WERI-Rb-1 (cell line): ENCODE data around the gene FSHR.
A peak's percentile ranks its signal among the peaks of the same experiment; 100 is the strongest.

Experiments used
- DNase-seq: peaks from one replicate; pipeline ENCODE4 v3.0.0-alpha.2; 2020
- H3K27ac ChIP-seq: fragments of 250-450 bp; sonication (Bioruptor Pico); 2 replicates; pipeline ENCODE4 v1.5.1; 2020; ENCODE audit warnings: mild to moderate bottlenecking, moderate library complexity
- H3K27me3 ChIP-seq: fragments of 250-450 bp; sonication (Bioruptor Pico); 2 replicates; pipeline ENCODE4 v1.5.1; 2021; ENCODE audit warnings: mild to moderate bottlenecking, low read depth, moderate library complexity; ENCODE audit not compliant: insufficient read depth, severe bottlenecking
- H3K36me3 ChIP-seq: fragments of 250-450 bp; sonication (Bioruptor Pico); 2 replicates; pipeline ENCODE4 v1.5.1; 2020; ENCODE audit warnings: mild to moderate bottlenecking, moderate library complexity
- H3K4me3 ChIP-seq: 2 replicates; pipeline ENCODE4 v1.5.1; 2011; ENCODE audit warnings: low read depth, mild to moderate bottlenecking, control low read depth, low read length
- H3K9me3 ChIP-seq: fragments of 250-450 bp; sonication (Bioruptor Pico); 2 replicates; pipeline ENCODE4 v1.5.1; 2021; ENCODE audit warnings: mild to moderate bottlenecking, moderate library complexity; ENCODE audit not compliant: severe bottlenecking
- CTCF ChIP-seq: IDR thresholded peaks from 2 replicates; pipeline ENCODE4 v1.5.1; 2011; ENCODE audit warnings: low read depth, mild to moderate bottlenecking, control low read depth, inconsistent platforms, low read length

The FSHR gene

DNA sequence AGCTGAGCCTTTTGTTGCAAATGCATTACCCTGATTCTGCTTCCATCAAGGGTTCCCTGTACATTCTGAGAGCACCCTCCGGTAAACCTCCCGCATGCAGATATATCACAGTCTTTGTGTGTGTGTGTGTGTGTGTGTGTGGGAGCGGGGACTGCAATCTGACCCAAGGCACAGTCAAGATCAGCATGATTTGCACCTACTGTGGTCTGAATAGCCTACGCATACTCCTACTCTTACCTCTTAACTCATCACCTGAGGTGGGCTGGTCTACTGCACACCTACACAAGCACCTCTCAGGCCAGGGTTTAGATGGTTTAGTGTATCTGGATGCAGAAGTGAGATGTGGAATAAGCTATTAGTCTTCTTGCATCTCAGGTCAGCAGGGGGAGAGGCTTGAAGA is 174.6 kb downstream of the FSHR start:
- Histone ChIP-seq H3K27me3 (no peaks in the 10 kb centered on the region), H3K36me3 (no peaks in the 10 kb centered on the region), H3K27ac (no peak overlapping the region), H3K9me3 (no peaks in the 10 kb centered on the region), H3K4me3 (no peak overlapping the region)
- no peak for TF ChIP-seq CTCF
- DNase-seq: no peak

DNA sequence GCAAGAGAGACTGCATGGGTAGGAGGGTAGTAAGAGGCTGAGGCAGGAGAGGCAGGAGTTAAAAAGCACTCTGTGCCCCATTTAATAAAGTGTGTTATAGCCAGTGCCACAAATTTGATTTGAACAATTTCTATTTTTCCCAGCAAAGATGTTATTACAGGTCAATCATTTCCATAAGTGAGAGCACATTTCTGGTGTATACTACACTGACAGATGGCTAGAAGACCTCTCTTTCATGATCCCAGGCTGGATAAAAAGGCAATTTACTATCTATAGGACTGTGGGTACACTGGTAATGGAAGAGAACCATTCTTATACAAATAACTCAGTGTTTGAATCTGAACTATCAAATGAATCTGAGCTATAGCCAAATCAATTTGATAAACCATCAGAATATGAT is 176.2 kb downstream of the FSHR start:
- no peak overlapping the region for H3K4me3 ChIP-seq
- no peak for TF ChIP-seq CTCF
- H3K27ac ChIP-seq: no peak overlapping the region
- H3K9me3 ChIP-seq: no peaks in the 10 kb centered on the region
- H3K27me3 ChIP-seq: no peaks in the 10 kb centered on the region
- H3K36me3 ChIP-seq: no peaks in the 10 kb centered on the region
- no peak for DNase-seq

DNA sequence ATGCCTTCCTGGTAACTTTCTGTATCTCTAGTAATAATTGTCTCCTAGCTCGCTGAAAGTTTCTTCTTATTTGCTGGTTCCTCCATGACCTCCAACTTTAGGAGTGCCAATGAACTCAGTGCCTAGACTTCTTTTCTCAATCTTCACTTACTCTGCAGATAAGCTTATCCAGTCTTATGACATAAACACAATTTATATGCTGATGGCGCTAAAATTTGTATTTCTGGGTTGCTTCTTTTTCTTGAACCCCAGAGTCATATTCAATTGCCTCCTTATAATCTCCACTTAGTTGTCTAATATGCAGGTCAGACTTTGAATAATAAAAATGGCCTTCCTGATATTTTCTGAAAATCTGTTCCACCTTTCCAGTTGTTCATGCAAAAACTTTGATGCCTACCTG is 182.5 kb downstream of the FSHR start:
- Histone ChIP-seq H3K36me3 (no peaks in the 10 kb centered on the region), H3K4me3 (no peak overlapping the region), H3K27me3 (no peaks in the 10 kb centered on the region), H3K9me3 (no peaks in the 10 kb centered on the region), H3K27ac (no peak overlapping the region)
- no peak for TF ChIP-seq CTCF
- no peak for DNase-seq

DNA sequence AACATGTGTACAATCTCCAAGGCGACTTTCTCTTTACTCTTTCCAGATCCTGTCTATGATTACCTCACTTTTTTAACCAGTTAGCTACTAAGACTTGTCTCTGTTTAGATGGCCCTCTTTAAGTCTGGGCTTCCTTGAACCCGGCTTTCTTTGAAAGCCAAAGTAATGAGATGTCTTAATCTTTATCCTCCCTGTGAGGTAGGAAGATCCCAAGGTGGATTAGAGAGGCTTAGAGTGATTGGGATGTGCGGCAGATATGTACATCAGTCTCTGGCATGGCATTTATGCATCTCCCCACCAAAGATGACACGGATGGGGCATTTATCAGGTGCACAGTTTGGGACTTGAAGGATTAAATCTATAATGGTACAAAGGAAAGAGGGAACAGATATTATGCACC is 186.3 kb downstream of the FSHR start:
- no peak for TF ChIP-seq CTCF
- DNase-seq: peak; percentile 60
- H3K27me3 ChIP-seq: no peaks in the 10 kb centered on the region
- H3K4me3 ChIP-seq: no peak overlapping the region
- H3K36me3 ChIP-seq: no peaks in the 10 kb centered on the region
- no peak overlapping the region for H3K27ac ChIP-seq
- H3K9me3 ChIP-seq: no peaks in the 10 kb centered on the region

DNA sequence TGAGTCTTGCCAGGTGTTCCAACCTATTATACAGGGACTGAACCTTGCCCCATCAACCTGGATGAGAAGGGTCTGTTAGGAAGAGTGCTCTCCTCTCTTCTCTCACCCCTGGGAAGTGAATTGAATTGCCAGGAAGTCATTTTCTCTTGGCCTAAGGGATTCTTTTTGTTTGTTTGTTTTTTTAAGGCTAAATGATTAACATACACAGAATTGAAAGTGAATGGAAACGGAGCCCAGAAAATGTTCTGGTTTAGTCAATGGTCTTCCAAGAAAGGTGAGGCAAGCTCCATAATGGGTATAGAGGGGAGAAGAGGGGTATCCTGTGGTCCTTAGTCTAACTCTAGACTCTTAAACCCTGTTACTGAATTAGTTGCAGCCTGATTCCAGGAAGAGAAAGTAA is 189.1 kb downstream of the FSHR start:
- H3K27me3 ChIP-seq: no peaks in the 10 kb centered on the region
- no peak for DNase-seq
- TF ChIP-seq CTCF: no peak
- no peaks in the 10 kb centered on the region for H3K9me3 ChIP-seq
- no peak overlapping the region for H3K27ac ChIP-seq
- H3K4me3 ChIP-seq: no peak overlapping the region
- no peaks in the 10 kb centered on the region for H3K36me3 ChIP-seq

- H3K27me3 ChIP-seq: no peaks in the 10 kb centered on the region
- H3K36me3 ChIP-seq: no peaks in the 10 kb centered on the region
- no peak overlapping the region for H3K27ac ChIP-seq
- no peak overlapping the region for H3K4me3 ChIP-seq
- H3K9me3 ChIP-seq: no peaks in the 10 kb centered on the region
- TF ChIP-seq CTCF: no peak
- no peak for DNase-seq
These were observed 193.3 kb downstream of the FSHR start for GRCh38 chr2:48961009-48961408.
